ENCODE results near the gene TRPM4. TPM values are rescaled to one million over a fixed set of nuclear protein-coding genes. Genes with fewer than 3 reads are reported as not detected.

TRPM4 gene
- total RNA-seq, 4 donors from 2014 or later: 45.2 to 87.6 (median 62.4) TPM

- H3K27me3 ChIP-seq: no peaks in the 10 kb centered on the region
- no peaks in the 10 kb centered on the region for H3K9me3 ChIP-seq
- no peak for DNase-seq (ENCODE audit: low spot score in 2 of 2)
- H3K4me3 ChIP-seq: no peak overlapping the region
- no peak overlapping the region for H3K27ac ChIP-seq
- H3K36me3 ChIP-seq: no peaks in the 10 kb centered on the region
- 87% methylated on average over 13 of the region's 13 CpGs for WGBS
- peaks cover 31% of the 10 kb centered on the region for H3K4me1 ChIP-seq
- TF ChIP-seq CTCF (IDR thresholded peaks at IDR 0.05) (no peak), POLR2AphosphoS5 (IDR thresholded peaks at IDR 0.05) (no peak), POLR2A (IDR thresholded peaks at IDR 0.05) (no peak), EP300 (IDR thresholded peaks at IDR 0.05) (no peak)
These were observed 3.0 kb downstream of the TRPM4 start for GRCh38 chr19:49160450-49161189.

- Histone ChIP-seq H3K4me1 (peaks cover 37% of the 10 kb centered on the region), H3K27me3 (no peaks in the 10 kb centered on the region), H3K27ac (no peak overlapping the region), H3K4me3 (no peak overlapping the region), H3K36me3 (no peaks in the 10 kb centered on the region), H3K9me3 (no peaks in the 10 kb centered on the region)
- no peak for DNase-seq (ENCODE audit: low spot score in 2 of 2)
- TF ChIP-seq EP300 (IDR thresholded peaks at IDR 0.05): no peak
- TF ChIP-seq POLR2A (IDR thresholded peaks at IDR 0.05): no peak
- no peak for TF ChIP-seq CTCF (IDR thresholded peaks at IDR 0.05)
- TF ChIP-seq POLR2AphosphoS5 (IDR thresholded peaks at IDR 0.05): no peak
- WGBS: 59% methylated on average over 4 of the region's 4 CpGs
These were observed 4.4 kb downstream of the TRPM4 start for GRCh38 chr19:49161987-49162386.

- DNase-seq (ENCODE audit: low spot score in 2 of 2): no peak
- Histone ChIP-seq H3K4me1 (peaks cover 17% of the 10 kb centered on the region), H3K4me3 (no peak overlapping the region), H3K9me3 (no peaks in the 10 kb centered on the region), H3K27ac (peak overlapping the region; percentile 69), H3K36me3 (peaks cover 25% of the 10 kb centered on the region), H3K27me3 (no peaks in the 10 kb centered on the region)
- 64% methylated on average over 24 of the region's 24 CpGs for WGBS
- TF ChIP-seq CTCF (IDR thresholded peaks at IDR 0.05) (no peak), POLR2AphosphoS5 (IDR thresholded peaks at IDR 0.05) (no peak), EP300 (IDR thresholded peaks at IDR 0.05) (no peak), POLR2A (IDR thresholded peaks at IDR 0.05) (no peak)
These were observed 7.6 kb downstream of the TRPM4 start for GRCh38 chr19:49165111-49165750.

- Histone ChIP-seq H3K4me3 (no peak overlapping the region), H3K36me3 (peaks cover 32% of the 10 kb centered on the region), H3K27me3 (no peaks in the 10 kb centered on the region), H3K9me3 (no peaks in the 10 kb centered on the region), H3K4me1 (peaks cover 17% of the 10 kb centered on the region), H3K27ac (peak overlapping the region; percentile 69)
- TF ChIP-seq CTCF (IDR thresholded peaks at IDR 0.05) (no peak), POLR2AphosphoS5 (IDR thresholded peaks at IDR 0.05) (no peak), POLR2A (IDR thresholded peaks at IDR 0.05) (no peak), EP300 (IDR thresholded peaks at IDR 0.05) (no peak)
- 83% methylated on average over 10 of the region's 30 CpGs for WGBS
- DNase-seq (ENCODE audit: low spot score in 2 of 2): no peak
These were observed 8.3 kb downstream of the TRPM4 start for GRCh38 chr19:49165865-49166301.

GRCh38 chr19:49167857-49168409 is 10.3 kb downstream of the TRPM4 start:
- DNase-seq (ENCODE audit: low spot score in 2 of 2): no peak
- no peaks in the 10 kb centered on the region for H3K27me3 ChIP-seq
- no peak for TF ChIP-seq CTCF (IDR thresholded peaks at IDR 0.05)
- no peak for TF ChIP-seq POLR2AphosphoS5 (IDR thresholded peaks at IDR 0.05)
- TF ChIP-seq POLR2A (IDR thresholded peaks at IDR 0.05): no peak
- TF ChIP-seq EP300 (IDR thresholded peaks at IDR 0.05): no peak
- 92% methylated on average over 15 of the region's 25 CpGs for WGBS
- no peak overlapping the region for H3K4me3 ChIP-seq
- H3K4me1 ChIP-seq: peaks cover 17% of the 10 kb centered on the region
- no peak overlapping the region for H3K27ac ChIP-seq
- H3K36me3 ChIP-seq: peaks cover 52% of the 10 kb centered on the region
- H3K9me3 ChIP-seq: no peaks in the 10 kb centered on the region

Measured in suprapubic skin (tissue), 4 donors.